Measurements from ENCODE around the gene INPP5A.

Gene INPP5A

DNA sequence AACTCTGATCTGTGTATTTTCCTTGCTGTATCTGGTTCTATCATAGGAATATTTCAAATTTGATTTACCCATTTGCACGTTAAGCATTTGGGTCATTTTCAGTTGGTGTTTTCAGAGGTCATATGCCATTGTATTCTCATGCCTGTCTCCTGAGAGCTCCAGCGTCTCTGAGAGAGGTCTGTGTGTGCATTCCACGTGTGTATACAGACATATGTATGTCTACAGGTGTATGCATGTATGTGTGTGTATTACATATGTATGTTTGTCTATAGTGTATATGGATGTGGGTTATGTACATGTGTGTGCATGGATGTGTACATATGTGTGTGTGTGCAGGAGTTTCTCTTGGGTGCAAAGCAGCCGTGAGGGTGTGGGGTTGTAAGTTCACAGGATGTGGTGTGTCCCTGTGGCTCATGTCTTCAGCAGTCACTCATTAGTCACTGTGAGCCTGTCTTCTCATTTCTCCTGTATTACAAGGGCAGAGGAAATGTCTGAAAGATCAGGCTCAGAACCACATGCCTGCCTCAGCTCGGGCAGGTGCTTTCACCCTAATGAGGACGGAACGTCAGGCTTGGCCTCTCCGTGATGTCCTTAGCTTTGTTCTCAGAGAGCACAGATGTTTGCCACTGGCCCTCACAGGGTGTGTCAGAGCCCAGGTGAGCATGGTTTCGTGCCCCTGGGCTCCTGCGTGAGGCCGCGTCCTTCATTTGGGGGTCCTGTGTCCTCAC, 146.7 kb downstream of the INPP5A start:
- DNase-seq: peak; percentile 10

- no peak for DNase-seq
Observed at GRCh38 chr10:132685101-132685891, 147.7 kb downstream of the INPP5A start.

DNA sequence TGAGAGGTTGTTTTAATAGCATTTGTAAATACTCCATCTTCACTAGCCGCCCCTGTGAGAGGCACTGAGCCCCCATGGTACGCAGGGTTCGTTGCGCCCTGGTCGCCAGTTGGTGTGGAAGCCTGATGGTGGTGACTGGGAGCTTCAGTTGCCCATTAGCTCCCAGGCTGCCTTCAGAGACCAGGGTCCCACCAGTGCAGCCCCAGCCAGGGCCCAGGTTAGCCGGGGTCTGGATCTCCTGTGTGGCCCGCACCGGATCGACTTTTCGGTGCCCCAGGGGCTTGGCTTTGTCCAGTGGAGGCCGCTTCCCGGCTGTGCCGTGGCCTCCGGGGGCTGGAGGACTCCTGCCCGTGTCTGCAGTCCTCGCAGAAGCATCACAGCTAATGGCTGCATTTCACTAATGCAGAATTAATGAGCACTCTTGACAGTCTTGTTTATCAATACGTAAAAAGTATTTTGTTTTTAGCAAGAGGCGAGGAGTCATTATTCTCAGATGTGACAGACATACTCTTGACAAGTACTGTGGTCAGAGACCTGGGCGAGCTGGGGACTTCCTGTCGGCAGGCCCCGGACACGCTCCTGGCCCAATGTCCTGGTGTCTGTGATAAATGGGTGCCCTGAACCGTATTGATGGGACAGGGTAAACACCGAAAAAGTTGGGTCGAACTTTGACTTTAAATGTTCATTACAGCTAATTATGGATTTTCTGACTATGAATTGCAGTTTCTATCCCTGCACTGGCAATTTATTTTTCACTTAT, 148.5 kb downstream of the INPP5A start:
- no peak for DNase-seq

DNA sequence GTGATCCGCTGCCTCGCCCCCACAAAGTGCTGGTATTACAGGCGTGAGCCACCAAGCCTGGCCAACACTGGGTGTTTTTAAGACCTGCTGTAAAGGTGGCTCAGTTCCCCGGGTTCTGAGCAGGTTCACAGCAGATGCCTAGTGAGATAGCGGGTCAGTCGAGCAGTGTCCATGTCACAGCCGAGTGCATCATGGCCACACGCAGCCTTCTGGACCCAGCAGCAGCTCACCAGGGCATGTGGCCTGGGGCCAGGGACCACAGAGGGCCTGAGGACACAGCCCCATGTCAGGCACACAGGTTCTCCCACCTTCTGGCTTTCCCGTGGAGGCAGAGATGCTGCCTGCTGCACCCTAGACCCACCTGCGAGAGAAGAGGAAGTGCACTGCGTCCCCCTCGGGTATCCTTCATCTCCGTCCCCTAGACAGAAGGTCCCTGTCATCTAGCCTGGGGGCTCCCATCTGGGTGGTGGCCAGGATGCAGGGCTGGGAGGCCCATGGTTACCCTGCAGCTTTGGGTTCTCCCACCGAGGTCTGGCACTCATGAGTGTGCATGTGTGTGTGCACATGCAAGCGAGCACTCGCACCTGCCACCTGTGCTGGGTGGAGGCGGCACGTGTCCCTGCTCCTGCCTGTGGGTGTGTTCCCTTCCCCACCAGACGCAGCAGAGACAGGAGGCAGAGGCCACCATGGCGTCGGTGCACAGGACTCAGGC, 149.8 kb downstream of the INPP5A start:
- no peak for DNase-seq

- no peak for DNase-seq
Observed at GRCh38 chr10:132687893-132688579, 150.4 kb downstream of the INPP5A start.

DNA sequence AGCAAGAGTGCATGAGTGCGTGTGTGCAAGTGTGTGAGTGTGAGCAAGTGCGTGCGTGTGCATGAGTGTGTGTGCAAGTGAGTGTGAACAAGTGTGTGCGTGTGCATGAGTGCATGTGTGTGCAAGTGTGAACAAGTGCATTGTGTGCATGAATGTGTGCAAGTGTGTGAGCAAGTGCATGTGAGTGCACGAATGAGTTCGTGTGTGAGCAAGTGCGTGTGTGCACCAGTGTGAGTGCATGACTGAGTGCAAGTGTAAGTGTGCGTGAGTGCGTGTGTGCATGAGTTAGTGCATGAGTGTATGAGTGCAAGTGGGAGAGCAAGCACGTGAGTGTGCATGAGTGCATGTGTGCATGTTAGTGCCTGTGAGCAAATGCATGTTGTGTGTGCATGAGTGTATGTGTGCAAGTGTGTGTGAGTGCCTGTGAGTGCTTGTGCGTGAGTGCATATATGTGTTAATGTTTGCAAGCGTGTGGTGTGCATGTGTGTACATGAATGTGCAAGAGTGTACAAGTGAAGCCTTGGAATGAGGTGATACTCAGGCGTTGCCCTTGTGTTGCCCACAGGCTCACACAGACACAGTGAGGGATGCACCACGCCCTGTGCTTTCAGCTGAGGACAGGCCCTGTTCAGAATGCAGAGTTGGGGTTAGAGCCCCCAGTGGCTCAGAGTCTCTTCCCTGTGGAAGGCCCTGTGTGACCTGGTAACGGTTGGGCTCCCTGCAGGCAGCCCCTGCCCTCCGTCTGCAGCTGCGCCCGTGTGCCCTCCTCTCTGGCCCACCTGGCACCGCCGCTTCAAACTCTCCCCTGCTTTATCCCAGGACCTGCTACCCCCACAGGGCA, 151.2 kb downstream of the INPP5A start:
- no peak for DNase-seq

- DNase-seq: no peak
Observed at GRCh38 chr10:132689721-132690360, 152.3 kb downstream of the INPP5A start.

DNA sequence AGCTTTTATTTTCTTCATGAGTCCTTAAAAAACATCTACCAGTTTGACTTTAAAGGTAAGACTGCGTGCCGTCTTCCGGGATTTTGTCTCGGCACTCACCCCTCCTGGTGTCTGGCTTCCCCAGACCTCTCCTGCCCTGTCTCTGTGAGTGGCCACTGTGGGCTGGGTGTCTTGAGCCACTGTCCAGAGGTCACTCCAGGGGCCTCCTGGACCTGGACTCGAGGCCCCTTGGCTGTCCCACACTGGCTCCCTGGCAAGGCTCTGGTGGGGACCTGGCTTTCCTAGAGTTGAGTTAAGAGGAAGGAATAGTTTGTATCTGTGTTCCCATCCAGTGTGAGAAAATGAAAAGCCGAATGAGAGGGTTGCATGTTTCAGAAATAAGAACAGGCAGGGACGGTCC, 152.8 kb downstream of the INPP5A start:
- DNase-seq: no peak

DNA sequence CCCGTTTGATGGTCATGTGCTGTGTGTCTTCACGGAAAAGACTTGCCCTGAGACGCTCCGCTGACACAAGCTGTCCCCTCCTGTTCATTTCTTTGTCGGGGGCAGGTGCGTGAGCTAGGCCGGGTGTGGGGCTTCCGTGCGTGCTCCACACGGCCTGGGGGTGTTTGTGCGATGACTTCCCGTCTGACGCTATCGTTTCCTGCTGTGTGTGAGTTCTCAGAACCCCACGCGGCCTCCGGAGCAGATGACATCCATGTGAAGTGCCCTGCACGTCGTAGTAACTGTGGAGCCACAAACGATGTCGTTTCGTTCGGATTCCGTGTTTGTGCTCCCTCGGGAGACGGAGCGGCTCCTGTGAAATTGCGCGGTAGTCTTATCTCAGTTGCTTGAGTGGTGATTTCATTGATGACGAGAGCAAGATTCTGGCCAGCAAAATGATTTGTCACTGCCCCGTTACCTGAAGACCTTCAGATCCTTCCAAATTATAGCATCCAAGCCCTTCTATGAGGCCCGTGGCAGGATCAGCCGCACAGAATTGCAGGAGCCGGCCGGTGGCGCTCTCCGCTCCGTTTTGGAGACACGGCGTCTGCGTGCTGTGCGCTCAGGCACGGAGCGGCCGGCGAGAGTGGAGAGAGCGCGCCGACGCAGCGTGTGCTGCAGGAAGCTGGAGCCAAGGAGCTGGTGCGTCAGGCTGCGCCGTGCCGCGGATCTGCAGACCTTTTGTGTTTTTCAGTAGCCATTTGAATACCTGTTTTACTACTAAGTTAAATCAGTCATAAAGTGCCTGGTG, 153.4 kb downstream of the INPP5A start:
- DNase-seq: no peak

GRCh38 chr10:132691711-132692153, 154.1 kb downstream of the INPP5A start:
- no peak for DNase-seq

GRCh38 chr10:132692311-132692710, 154.7 kb downstream of the INPP5A start:
- DNase-seq: no peak

DNA sequence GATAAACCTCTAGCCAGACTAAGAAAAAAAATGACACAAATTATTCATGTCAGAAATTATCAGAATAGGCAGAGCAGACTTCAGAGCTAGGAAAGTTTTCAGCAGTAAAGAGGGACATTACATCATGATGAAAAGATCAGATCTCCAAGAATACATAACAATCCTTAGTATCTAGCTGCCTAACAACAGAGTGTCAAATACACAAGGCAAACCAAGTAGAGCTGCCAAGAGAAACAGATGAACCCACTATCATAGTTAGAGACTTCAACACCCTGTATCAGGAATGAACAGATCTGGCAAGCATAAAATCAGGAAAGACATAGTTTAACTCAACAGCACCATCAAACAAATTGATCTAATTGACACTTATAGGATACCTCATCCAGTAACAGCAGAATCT, 156.1 kb downstream of the INPP5A start:
- no peak for DNase-seq

DNA sequence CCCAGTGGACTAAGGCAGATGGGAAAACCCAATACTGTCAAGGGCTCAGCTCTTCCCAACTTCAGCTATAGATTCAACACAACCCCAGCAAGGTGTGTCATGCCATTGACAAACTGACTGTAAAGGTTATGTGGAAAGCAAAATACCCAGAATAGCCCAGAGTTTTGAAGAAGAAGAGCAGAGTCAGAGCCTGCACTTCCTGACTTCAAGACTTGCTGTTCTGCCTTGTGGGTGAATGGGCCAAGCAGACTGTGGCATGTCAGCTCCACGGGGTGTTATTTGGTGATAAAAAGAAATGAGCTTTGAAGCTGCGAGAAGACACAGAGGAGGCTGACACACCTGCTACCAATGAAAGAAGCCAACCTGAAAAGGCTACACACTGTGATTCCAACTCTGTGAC, 158.6 kb downstream of the INPP5A start:
- no peak for DNase-seq

GRCh38 chr10:132696728-132697577, 159.4 kb downstream of the INPP5A start:
- no peak for DNase-seq

DNA sequence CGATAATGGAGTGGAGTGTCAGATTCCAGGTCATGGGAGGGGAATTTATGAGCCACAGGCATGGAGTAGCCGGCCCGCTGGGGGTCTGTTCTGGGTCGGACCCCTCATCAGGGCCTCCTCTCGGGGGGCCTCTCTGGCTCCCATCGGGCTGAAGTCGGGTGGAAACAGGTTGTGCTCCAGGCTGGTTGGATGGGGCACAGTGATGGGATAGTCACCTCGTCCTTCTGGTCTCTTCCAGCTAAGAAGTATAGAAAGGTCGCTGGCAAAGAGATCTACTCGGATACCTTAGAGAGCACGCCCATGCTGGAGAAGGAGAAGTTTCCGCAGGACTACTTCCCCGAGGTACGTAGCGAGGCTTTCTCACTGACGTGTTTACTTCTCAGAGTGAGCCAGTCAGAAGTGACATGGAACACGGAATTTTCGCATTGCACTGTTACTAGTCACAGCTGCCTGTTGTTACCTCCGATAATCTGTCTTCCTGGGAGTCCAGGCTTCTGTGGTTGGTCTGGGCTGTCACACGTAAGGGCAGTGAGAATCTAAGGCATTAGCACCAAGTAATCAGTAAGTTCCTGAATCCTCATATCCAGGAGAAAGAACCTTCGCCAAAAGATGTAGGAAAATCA, 160.1 kb downstream of the INPP5A start:
- no peak for DNase-seq

- no peak for DNase-seq
Observed at GRCh38 chr10:132698211-132698751, 160.7 kb downstream of the INPP5A start.

DNA sequence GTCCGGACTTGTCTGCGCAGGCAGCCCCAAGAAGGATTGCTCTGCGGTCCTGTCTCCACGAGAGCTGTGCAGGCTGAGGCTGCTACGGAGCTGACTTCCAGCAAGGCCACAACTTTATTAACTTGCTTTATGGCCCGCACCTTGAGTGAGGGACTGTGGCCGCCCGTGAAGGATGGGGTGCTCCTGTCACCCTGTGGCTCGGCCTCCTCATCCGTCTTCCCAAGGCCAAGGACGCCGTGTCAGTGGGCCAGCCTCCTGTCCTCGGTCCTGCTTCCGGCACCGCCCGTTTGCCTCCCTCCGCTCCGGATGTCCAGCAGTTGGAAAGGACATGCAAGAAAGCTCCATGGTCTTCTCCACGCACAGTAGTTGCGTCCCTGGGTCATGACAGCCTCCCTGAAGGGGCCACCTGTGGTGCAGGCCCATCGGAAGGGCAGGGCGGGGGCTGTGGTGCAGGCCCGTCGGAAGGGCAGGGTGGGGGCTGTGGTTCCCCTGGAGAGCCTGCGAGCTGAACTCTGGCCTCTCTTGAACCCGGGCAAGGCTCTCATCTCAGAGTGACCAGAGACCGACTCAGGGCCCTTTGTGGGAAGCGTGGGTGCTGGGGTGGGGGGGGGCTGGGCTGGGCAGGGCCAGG, 161.3 kb downstream of the INPP5A start:
- DNase-seq: no peak
